Activated CD4-positive, alpha-beta T cell treated with anti-CD3 and anti-CD28 coated beads, Interleukin-2, amount 50 U/mL, for 16 hours (primary cell): Measurements from ENCODE around the gene ZBTB18.
"Not testable (repeated sequence)": the region's sequence is repeated elsewhere in the genome, so short reads cannot be mapped to it uniquely, and the experiment has no call there.

Experiments
- DNase-seq: peaks from one replicate; pipeline ENCODE4 v3.0.0-alpha.2; 2020

ZBTB18 gene

GRCh38 chr1:244042293-244042692 is 8.8 kb upstream of the ZBTB18 start:
- DNase-seq = no peak

GRCh38 chr1:244044423-244044822 is 6.7 kb upstream of the ZBTB18 start:
- DNase-seq = no peak

- not testable (repeated sequence) for DNase-seq
These were observed 4.8 kb upstream of the ZBTB18 start for GRCh38 chr1:244046254-244046653.

GRCh38 chr1:244046907-244047611 is 4.0 kb upstream of the ZBTB18 start:
- no peak for DNase-seq

- DNase-seq = peak; percentile 71
These were observed 3.3 kb upstream of the ZBTB18 start for GRCh38 chr1:244047621-244048255.

GRCh38 chr1:244048256-244049161 is 2.6 kb upstream of the ZBTB18 start:
- peak; percentile 99 for DNase-seq

- peak; percentile 16 for DNase-seq
These were observed 1.7 kb upstream of the ZBTB18 start for GRCh38 chr1:244049162-244050013.

GRCh38 chr1:244050014-244050834 is 859 bp upstream of the ZBTB18 start:
- DNase-seq = no peak

- no peak for DNase-seq
These were observed 1.1 kb downstream of the ZBTB18 start for GRCh38 chr1:244052016-244052727.

- DNase-seq = no peak
These were observed 1.7 kb downstream of the ZBTB18 start for GRCh38 chr1:244052728-244053312.

GRCh38 chr1:244053831-244054230 is 2.7 kb downstream of the ZBTB18 start:
- no peak for DNase-seq

- no peak for DNase-seq
These were observed 3.3 kb downstream of the ZBTB18 start for GRCh38 chr1:244054247-244054923.

GRCh38 chr1:244054924-244055263 is 3.8 kb downstream of the ZBTB18 start:
- DNase-seq = no peak

- DNase-seq = no peak
These were observed 5.5 kb downstream of the ZBTB18 start for GRCh38 chr1:244056577-244056976.

GRCh38 chr1:244057474-244058385 is 6.6 kb downstream of the ZBTB18 start:
- no peak for DNase-seq

GRCh38 chr1:244060117-244060516 is 9.0 kb downstream of the ZBTB18 start:
- DNase-seq = no peak

- DNase-seq = no peak
These were observed 9.6 kb downstream of the ZBTB18 start for GRCh38 chr1:244060686-244061085.

GRCh38 chr1:244062156-244062725 is 11.2 kb downstream of the ZBTB18 start:
- DNase-seq = no peak

GRCh38 chr1:244063498-244063897 is 12.4 kb downstream of the ZBTB18 start:
- no peak for DNase-seq
